ENCODE results near the gene POLR3H. TPM values are rescaled to one million over a fixed set of nuclear protein-coding genes. Genes with fewer than 3 reads are reported as not detected.

POLR3H gene
- total and polyA plus RNA-seq, 2 donors, result 10.2 to 14.9 TPM

DNA sequence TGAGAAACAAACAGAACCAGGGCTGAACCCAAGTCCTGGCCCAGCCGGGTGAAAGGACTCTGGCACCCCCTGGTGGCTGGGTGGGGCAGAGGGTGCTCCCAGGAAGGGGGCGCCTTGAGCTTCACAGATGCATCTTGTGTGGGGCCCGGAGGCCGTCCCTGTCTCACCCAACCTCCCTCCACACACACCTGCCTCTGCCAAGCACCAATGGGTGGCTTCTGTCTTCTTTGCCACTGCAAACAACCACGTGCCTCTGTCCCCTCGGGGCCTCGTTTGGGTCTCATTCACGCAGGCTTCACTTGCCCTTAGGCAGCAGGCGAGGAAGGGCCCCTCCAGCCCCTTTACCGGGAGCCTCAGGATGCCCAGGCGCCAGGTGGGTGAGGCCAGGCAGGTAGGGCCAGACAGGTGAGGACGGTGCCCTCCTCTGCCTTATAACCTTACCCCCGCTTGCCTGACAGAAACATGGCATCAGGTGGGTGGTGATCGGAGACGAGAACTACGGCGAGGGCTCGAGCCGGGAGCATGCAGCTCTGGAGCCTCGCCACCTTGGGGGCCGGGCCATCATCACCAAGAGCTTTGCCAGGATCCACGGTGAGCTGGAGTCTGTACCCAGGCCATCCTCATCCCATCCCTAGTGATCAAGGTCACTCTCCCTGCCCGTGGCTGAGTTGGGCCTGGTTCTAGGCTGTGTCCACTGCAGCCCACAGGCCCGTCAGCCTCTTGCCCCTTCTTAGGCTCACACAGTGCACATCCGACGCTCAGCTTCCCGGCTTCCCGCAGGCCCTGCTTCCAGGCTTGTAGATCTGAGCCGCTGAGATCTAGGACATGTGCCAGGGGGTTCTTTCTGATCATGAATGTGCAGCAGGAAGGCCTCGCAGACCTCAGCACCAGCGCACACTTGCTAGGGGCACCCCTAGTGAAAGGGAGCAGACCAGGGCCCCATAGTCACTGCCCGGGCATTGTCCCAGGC is 17.2 kb downstream of the POLR3H start:
- Histone ChIP-seq H3K9me3 (ENCODE audit: control insufficient read depth in 2 of 2, insufficient read depth in 1 of 2, low read length in 1 of 2) (no peaks in the 10 kb centered on the region), H3K36me3 (ENCODE audit: control insufficient read depth in 2 of 2, insufficient read depth in 2 of 2, low read length in 1 of 2) (peaks cover 86 to 88% of the 10 kb centered on the region in 2 donors), H3K4me1 (ENCODE audit: control insufficient read depth in 2 of 2, insufficient read depth in 2 of 2, low read length in 2 of 2) (peaks cover 3 to 13% of the 10 kb centered on the region in 2 donors), H3K27me3 (ENCODE audit: control insufficient read depth in 2 of 2, insufficient read depth in 1 of 2, low read length in 1 of 2) (no peaks in the 10 kb centered on the region), H3K4me3 (ENCODE audit: low read length in 2 of 2) (no peak overlapping the region), H3K27ac (ENCODE audit: low read depth in 1 of 2, low read length in 1 of 2) (peak overlapping the region in 1 of 2 donors; percentile 37)
- 95% methylated on average over 32 of the region's 32 CpGs for WGBS
- peak in 6 of 9 donors; percentile 13 to 52 (median 40) for DNase-seq (ENCODE audit: low read depth in 6 of 9, low spot score in 9 of 9)

- no peak overlapping the region for H3K4me3 ChIP-seq (ENCODE audit: low read length in 2 of 2)
Observed at GRCh38 chr22:41526226-41526829, 17.9 kb downstream of the POLR3H start.

DNA sequence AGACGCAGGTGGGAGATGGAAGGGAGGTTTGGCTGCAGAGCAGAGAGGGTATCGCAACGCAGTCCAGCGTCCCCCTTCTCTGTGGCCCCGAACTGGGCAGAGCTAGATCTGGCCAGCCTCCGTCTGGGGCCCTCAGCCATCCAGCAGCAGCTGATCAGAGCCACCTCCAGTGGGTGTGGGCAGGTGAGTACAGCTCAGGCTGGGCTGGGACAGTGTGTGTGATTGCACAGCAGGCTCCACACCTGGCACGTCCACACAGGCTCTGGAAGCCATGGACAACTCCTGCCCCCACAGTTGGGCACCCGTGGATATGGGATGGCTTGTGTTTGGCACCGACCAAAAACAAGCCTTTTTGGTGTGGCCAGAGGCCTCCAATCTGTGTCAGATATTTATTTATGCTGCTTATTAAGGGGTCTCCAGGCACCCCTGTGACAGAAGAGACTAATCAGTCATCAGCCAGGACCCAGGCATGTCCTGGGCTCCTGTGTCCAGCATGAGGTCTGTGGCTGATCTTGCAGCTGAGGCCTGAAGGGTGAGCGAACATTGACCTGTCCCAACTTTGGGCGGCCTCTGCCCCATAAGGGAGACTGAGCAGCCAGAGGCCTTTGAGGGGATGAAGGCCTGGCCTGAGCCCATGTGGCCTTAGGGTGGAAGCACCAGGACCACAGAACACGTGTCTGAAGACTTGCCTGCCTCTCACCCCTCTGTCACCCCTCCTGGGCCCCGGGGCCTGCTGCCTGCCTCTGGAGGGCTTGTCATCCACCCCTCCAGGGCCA is 18.6 kb downstream of the POLR3H start:
- no peak overlapping the region for H3K4me3 ChIP-seq (ENCODE audit: low read length in 2 of 2)
- no peaks in the 10 kb centered on the region for H3K27me3 ChIP-seq (ENCODE audit: control insufficient read depth in 2 of 2, insufficient read depth in 1 of 2, low read length in 1 of 2)
- peaks cover 73 to 77% of the 10 kb centered on the region in 2 donors for H3K36me3 ChIP-seq (ENCODE audit: control insufficient read depth in 2 of 2, insufficient read depth in 2 of 2, low read length in 1 of 2)
- peak overlapping the region; percentile 43 to 58 for H3K27ac ChIP-seq (ENCODE audit: low read depth in 1 of 2, low read length in 1 of 2)
- WGBS, result 95% methylated on average over 13 of the region's 13 CpGs
- peaks cover 3 to 13% of the 10 kb centered on the region in 2 donors for H3K4me1 ChIP-seq (ENCODE audit: control insufficient read depth in 2 of 2, insufficient read depth in 2 of 2, low read length in 2 of 2)
- no peak for DNase-seq (ENCODE audit: low read depth in 6 of 9, low spot score in 9 of 9)
- no peaks in the 10 kb centered on the region for H3K9me3 ChIP-seq (ENCODE audit: control insufficient read depth in 2 of 2, insufficient read depth in 1 of 2, low read length in 1 of 2)

More at GRCh38 chr22:41526226-41526829, 17.9 kb downstream of the POLR3H start:
- peaks cover 78 to 80% of the 10 kb centered on the region in 2 donors for H3K36me3 ChIP-seq (ENCODE audit: control insufficient read depth in 2 of 2, insufficient read depth in 2 of 2, low read length in 1 of 2)
- H3K27ac ChIP-seq (ENCODE audit: low read depth in 1 of 2, low read length in 1 of 2), result peak overlapping the region in 1 of 2 donors; percentile 37
- H3K27me3 ChIP-seq (ENCODE audit: control insufficient read depth in 2 of 2, insufficient read depth in 1 of 2, low read length in 1 of 2), result no peaks in the 10 kb centered on the region
- DNase-seq (ENCODE audit: low read depth in 6 of 9, low spot score in 9 of 9), result no peak
- 92% methylated on average over 12 of the region's 12 CpGs for WGBS
- H3K9me3 ChIP-seq (ENCODE audit: control insufficient read depth in 2 of 2, insufficient read depth in 1 of 2, low read length in 1 of 2), result no peaks in the 10 kb centered on the region
- H3K4me1 ChIP-seq (ENCODE audit: control insufficient read depth in 2 of 2, insufficient read depth in 2 of 2, low read length in 2 of 2), result peaks cover 3 to 13% of the 10 kb centered on the region in 2 donors

- H3K4me1 ChIP-seq (ENCODE audit: control insufficient read depth in 2 of 2, insufficient read depth in 2 of 2, low read length in 2 of 2), result peaks cover 3 to 13% of the 10 kb centered on the region in 2 donors
- peak; percentile 50 to 88 (median 70) for DNase-seq (ENCODE audit: low read depth in 6 of 9, low spot score in 9 of 9)
- H3K27ac ChIP-seq (ENCODE audit: low read depth in 1 of 2, low read length in 1 of 2), result peak overlapping the region; percentile 47 to 58
Observed at GRCh38 chr22:41524809-41525449, 19.3 kb downstream of the POLR3H start.

GRCh38 chr22:41524251-41524661 is 20.0 kb downstream of the POLR3H start:
- Histone ChIP-seq H3K4me3 (ENCODE audit: low read length in 2 of 2) (no peak overlapping the region), H3K27me3 (ENCODE audit: control insufficient read depth in 2 of 2, insufficient read depth in 1 of 2, low read length in 1 of 2) (no peaks in the 10 kb centered on the region), H3K27ac (ENCODE audit: low read depth in 1 of 2, low read length in 1 of 2) (no peak overlapping the region), H3K4me1 (ENCODE audit: control insufficient read depth in 2 of 2, insufficient read depth in 2 of 2, low read length in 2 of 2) (peaks cover 3 to 13% of the 10 kb centered on the region in 2 donors), H3K36me3 (ENCODE audit: control insufficient read depth in 2 of 2, insufficient read depth in 2 of 2, low read length in 1 of 2) (peaks cover 68% of the 10 kb centered on the region in 2 donors), H3K9me3 (ENCODE audit: control insufficient read depth in 2 of 2, insufficient read depth in 1 of 2, low read length in 1 of 2) (no peaks in the 10 kb centered on the region)
- 92% methylated on average over 13 of the region's 13 CpGs for WGBS
- DNase-seq (ENCODE audit: low read depth in 6 of 9, low spot score in 9 of 9), result no peak

More at GRCh38 chr22:41524809-41525449, 19.3 kb downstream of the POLR3H start:
- 45% methylated on average over 17 of the region's 17 CpGs for WGBS
- Histone ChIP-seq H3K4me3 (ENCODE audit: low read length in 2 of 2) (no peak overlapping the region), H3K36me3 (ENCODE audit: control insufficient read depth in 2 of 2, insufficient read depth in 2 of 2, low read length in 1 of 2) (peaks cover 69 to 72% of the 10 kb centered on the region in 2 donors), H3K27me3 (ENCODE audit: control insufficient read depth in 2 of 2, insufficient read depth in 1 of 2, low read length in 1 of 2) (no peaks in the 10 kb centered on the region), H3K9me3 (ENCODE audit: control insufficient read depth in 2 of 2, insufficient read depth in 1 of 2, low read length in 1 of 2) (no peaks in the 10 kb centered on the region)

GRCh38 chr22:41523464-41524221 is 20.6 kb downstream of the POLR3H start:
- Histone ChIP-seq H3K9me3 (ENCODE audit: control insufficient read depth in 2 of 2, insufficient read depth in 1 of 2, low read length in 1 of 2) (no peaks in the 10 kb centered on the region), H3K27ac (ENCODE audit: low read depth in 1 of 2, low read length in 1 of 2) (peak overlapping the region in 1 of 2 donors; percentile 15), H3K36me3 (ENCODE audit: control insufficient read depth in 2 of 2, insufficient read depth in 2 of 2, low read length in 1 of 2) (peaks cover 62 to 67% of the 10 kb centered on the region in 2 donors), H3K4me1 (ENCODE audit: control insufficient read depth in 2 of 2, insufficient read depth in 2 of 2, low read length in 2 of 2) (peaks cover 3 to 13% of the 10 kb centered on the region in 2 donors), H3K27me3 (ENCODE audit: control insufficient read depth in 2 of 2, insufficient read depth in 1 of 2, low read length in 1 of 2) (no peaks in the 10 kb centered on the region), H3K4me3 (ENCODE audit: low read length in 2 of 2) (no peak overlapping the region)
- DNase-seq (ENCODE audit: low read depth in 6 of 9, low spot score in 9 of 9), result no peak
- 97% methylated on average over 21 of the region's 21 CpGs for WGBS

DNA sequence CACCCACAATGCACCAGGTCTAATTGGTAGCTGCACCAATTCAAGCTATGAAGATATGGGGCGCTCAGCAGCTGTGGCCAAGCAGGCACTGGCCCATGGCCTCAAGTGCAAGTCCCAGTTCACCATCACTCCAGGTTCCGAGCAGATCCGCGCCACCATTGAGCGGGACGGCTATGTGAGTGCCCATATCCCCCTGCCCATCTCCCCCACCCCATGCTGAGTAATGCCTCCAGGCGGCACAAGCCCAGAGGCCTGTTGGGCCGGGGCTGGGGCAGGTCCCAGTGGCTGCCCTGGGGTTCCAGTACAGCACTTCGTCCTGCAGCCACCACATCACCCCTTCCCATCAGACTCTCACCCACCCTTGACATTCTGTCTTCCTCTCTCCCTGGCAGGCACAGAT is 21.5 kb downstream of the POLR3H start:
- Histone ChIP-seq H3K36me3 (ENCODE audit: control insufficient read depth in 2 of 2, insufficient read depth in 2 of 2, low read length in 1 of 2) (peaks cover 60 to 65% of the 10 kb centered on the region in 2 donors), H3K27ac (ENCODE audit: low read depth in 1 of 2, low read length in 1 of 2) (no peak overlapping the region), H3K4me1 (ENCODE audit: control insufficient read depth in 2 of 2, insufficient read depth in 2 of 2, low read length in 2 of 2) (peaks cover 3 to 13% of the 10 kb centered on the region in 2 donors), H3K27me3 (ENCODE audit: control insufficient read depth in 2 of 2, insufficient read depth in 1 of 2, low read length in 1 of 2) (no peaks in the 10 kb centered on the region), H3K4me3 (ENCODE audit: low read length in 2 of 2) (no peak overlapping the region), H3K9me3 (ENCODE audit: control insufficient read depth in 2 of 2, insufficient read depth in 1 of 2, low read length in 1 of 2) (no peaks in the 10 kb centered on the region)
- WGBS, result over 99% methylated on average over 9 of the region's 9 CpGs
- no peak for DNase-seq (ENCODE audit: low read depth in 6 of 9, low spot score in 9 of 9)

DNA sequence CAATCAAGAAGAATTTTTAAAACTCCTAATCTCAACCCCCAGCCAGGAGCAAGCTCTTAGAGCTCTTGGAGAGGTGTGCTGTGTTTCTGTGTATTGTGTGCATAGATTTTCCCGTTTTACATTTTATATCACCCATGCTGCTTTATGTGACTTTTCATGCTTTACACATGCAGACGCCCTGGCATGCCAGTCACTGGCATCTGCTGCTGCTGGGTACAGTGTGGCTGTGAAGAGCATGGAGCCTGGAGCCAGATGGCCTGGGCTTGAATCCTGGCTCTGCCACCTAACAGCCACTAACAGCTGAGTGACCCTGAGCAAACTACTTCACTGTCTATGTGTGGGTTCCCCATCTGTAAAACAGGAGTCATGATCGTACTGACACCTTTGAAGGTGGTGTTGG is 23.1 kb downstream of the POLR3H start:
- peaks cover 48 to 62% of the 10 kb centered on the region in 2 donors for H3K36me3 ChIP-seq (ENCODE audit: control insufficient read depth in 2 of 2, insufficient read depth in 2 of 2, low read length in 1 of 2)
- DNase-seq (ENCODE audit: low read depth in 6 of 9, low spot score in 9 of 9), result no peak
- no peak overlapping the region for H3K4me3 ChIP-seq (ENCODE audit: low read length in 2 of 2)
- H3K27ac ChIP-seq (ENCODE audit: low read depth in 1 of 2, low read length in 1 of 2), result no peak overlapping the region
- WGBS, result 94% methylated on average over 3 of the region's 3 CpGs
- H3K4me1 ChIP-seq (ENCODE audit: control insufficient read depth in 2 of 2, insufficient read depth in 2 of 2, low read length in 2 of 2), result peaks cover 3 to 13% of the 10 kb centered on the region in 2 donors
- H3K9me3 ChIP-seq (ENCODE audit: control insufficient read depth in 2 of 2, insufficient read depth in 1 of 2, low read length in 1 of 2), result no peaks in the 10 kb centered on the region
- no peaks in the 10 kb centered on the region for H3K27me3 ChIP-seq (ENCODE audit: control insufficient read depth in 2 of 2, insufficient read depth in 1 of 2, low read length in 1 of 2)
